Measurements from ENCODE around the gene CACNA2D3.

Gene CACNA2D3

DNA sequence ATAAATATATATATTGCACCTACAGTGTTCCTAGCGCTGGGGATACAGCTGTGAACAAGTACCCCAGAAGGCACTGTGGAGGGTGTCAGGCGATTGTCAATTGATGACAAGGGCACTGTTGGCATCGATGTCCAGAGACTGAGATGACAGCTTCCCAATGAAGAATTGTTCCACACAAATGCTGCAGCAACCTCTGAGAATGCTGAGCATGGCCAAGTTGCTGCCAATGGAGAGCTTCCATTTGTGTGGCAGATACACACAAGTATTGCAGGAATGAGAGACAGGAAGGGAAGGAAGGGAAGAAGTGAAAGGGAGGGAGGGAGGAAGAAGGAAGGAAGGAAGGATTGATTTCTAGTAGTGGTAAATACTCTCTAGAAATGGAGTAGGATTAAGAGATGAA is 783.6 kb downstream of the CACNA2D3 start:
- TF ChIP-seq, protein P1, sequence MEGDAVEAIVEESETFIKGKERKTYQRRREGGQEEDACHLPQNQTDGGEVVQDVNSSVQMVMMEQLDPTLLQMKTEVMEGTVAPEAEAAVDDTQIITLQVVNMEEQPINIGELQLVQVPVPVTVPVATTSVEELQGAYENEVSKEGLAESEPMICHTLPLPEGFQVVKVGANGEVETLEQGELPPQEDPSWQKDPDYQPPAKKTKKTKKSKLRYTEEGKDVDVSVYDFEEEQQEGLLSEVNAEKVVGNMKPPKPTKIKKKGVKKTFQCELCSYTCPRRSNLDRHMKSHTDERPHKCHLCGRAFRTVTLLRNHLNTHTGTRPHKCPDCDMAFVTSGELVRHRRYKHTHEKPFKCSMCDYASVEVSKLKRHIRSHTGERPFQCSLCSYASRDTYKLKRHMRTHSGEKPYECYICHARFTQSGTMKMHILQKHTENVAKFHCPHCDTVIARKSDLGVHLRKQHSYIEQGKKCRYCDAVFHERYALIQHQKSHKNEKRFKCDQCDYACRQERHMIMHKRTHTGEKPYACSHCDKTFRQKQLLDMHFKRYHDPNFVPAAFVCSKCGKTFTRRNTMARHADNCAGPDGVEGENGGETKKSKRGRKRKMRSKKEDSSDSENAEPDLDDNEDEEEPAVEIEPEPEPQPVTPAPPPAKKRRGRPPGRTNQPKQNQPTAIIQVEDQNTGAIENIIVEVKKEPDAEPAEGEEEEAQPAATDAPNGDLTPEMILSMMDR (IDR thresholded peaks at IDR 0.05; ENCODE audit: control insufficient read depth, insufficient read depth, low read depth, low read length, missing control alignments), result no peak
- H3K4me3 ChIP-seq (ENCODE audit: control insufficient read depth, low read depth, low read length), result no peak overlapping the region
- DNase-seq (ENCODE audit: low read depth), result no peak

DNA sequence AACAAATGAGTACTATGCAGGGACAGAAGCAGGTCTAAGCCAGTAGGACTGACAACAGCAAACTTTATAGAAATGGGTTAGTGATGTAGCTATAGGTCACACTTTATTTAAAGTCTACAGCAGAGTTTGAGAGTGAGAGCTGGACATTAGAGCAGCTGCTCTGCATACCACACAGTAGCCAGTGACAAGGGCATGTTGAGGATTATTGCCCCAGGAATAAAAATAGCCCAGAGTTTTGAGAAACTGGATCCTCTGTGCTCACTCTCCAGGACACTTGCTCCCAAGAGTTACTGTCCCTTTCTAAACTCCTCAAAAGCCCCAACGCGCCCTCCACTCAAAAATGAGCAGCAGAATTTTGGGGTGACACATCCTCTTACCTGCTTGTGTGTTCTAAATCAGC is 784.4 kb downstream of the CACNA2D3 start:
- H3K4me3 ChIP-seq (ENCODE audit: control insufficient read depth, low read depth, low read length), result no peak overlapping the region
- no peak for DNase-seq (ENCODE audit: low read depth)

DNA sequence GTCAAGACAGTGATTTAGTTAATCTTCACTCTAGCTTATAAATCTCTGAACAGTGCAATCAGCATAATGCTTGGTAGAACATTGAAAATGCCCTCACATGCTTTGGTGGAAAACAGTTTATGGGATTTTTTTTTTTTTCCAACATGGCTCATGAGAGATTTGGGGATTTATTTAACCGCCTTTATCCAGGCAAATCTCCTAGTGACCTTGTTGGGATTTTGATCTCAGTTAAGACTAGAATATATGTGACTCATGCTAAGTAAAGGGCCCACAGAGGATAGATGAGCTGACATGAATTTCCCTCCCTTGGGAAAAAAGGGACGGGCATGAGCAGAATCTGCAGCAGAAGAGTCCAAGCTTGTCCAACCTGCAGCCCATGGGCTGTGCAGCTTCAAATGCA is 786.8 kb downstream of the CACNA2D3 start:
- TF ChIP-seq, protein P1 (IDR thresholded peaks at IDR 0.05; ENCODE audit: control insufficient read depth, insufficient read depth, low read depth, low read length, missing control alignments), result no peak
- H3K4me3 ChIP-seq (ENCODE audit: control insufficient read depth, low read depth, low read length), result no peak overlapping the region
- no peak for DNase-seq (ENCODE audit: low read depth)

More for the DNA sequence above, 784.4 kb downstream of the CACNA2D3 start:
- TF ChIP-seq, protein P1 (IDR thresholded peaks at IDR 0.05; ENCODE audit: control insufficient read depth, insufficient read depth, low read depth, low read length, missing control alignments), result no peak

DNA sequence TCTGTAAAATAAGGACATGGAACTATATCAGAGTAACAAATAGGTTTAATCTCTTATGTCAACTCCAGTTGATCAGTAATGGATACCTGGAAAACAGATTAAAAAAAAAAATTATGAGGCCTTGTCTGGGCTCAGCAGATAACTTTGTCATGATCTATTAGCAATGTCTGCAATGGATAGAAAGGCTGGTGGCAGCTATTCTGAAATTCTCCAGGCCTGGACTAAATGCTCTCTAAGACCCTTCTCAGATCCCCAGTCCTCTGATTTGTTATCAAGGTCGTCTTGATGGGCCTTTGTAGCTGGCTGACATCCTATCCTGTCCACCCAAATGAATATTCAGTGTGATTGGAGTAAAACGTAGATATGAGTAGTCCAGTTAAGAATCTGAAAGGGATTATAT is 791.8 kb downstream of the CACNA2D3 start:
- no peak for DNase-seq (ENCODE audit: low read depth)
- no peak overlapping the region for H3K4me3 ChIP-seq (ENCODE audit: control insufficient read depth, low read depth, low read length)
- TF ChIP-seq, protein P1 (IDR thresholded peaks at IDR 0.05; ENCODE audit: control insufficient read depth, insufficient read depth, low read depth, low read length, missing control alignments), result no peak

DNA sequence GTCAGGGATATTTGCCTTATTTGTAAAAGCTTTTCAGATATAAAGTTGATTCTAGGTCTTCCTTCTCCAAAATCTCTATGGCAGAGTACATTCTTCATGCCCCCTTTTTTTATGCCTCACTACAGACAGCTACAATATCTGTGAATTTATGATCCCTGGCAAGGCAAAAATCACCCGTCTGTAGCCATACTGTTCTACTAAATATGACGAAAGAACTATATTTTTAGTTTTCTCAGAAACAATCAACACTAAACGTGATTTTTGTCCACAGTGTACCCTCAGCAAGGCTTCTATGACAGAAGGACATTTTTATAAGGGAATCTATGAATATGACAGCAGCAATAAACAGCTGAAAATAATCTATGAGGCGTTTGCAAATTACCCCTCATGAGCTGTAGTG is 792.8 kb downstream of the CACNA2D3 start:
- DNase-seq (ENCODE audit: low read depth), result no peak
- H3K4me3 ChIP-seq (ENCODE audit: control insufficient read depth, low read depth, low read length), result no peak overlapping the region
- TF ChIP-seq, protein P1 (IDR thresholded peaks at IDR 0.05; ENCODE audit: control insufficient read depth, insufficient read depth, low read depth, low read length, missing control alignments), result no peak

DNA sequence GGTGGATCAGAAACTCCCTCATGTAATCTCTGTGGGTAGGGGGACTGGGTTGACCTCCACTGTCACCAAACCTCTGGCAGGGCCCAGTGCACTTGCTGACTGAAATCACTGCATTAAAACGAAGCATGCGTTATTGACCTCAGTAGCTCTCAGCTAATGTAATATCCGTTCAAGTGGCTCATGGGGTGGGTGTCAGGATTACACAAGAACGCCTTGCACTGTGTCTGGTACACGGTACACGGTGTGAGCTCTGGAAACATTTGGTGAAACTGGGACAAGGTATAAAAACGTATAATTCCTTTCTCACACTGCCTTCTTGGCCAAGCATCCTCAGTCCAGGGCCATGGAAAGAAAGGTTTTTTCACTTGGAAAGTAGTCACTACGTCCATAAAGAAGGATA is 793.6 kb downstream of the CACNA2D3 start:
- H3K4me3 ChIP-seq (ENCODE audit: control insufficient read depth, low read depth, low read length), result no peak overlapping the region
- TF ChIP-seq, protein P1 (IDR thresholded peaks at IDR 0.05; ENCODE audit: control insufficient read depth, insufficient read depth, low read depth, low read length, missing control alignments), result no peak
- no peak for DNase-seq (ENCODE audit: low read depth)

DNA sequence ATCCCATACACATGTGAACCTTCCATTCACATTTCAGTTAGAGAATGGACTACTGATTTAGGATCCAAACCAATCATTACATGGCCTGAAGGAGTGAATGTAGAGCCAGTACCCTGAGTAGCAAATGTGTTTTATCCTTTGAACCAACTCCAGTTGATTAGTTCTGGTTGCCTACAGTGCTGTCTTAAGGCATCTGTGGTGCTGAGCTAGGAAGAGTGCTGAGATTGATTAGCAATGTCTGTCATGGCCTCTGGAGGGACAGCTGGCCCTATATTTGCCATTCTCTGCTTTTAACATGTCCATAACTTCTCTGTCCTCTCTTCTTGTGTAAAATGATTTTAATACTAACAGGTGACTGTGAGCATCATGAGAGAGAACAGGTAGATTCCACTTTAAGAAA is 794.4 kb downstream of the CACNA2D3 start:
- DNase-seq (ENCODE audit: low read depth), result no peak
- no peak overlapping the region for H3K4me3 ChIP-seq (ENCODE audit: control insufficient read depth, low read depth, low read length)

More for the DNA sequence above, 794.4 kb downstream of the CACNA2D3 start:
- TF ChIP-seq, protein P1 (IDR thresholded peaks at IDR 0.05; ENCODE audit: control insufficient read depth, insufficient read depth, low read depth, low read length, missing control alignments), result no peak

Data from AG09309 (cell line).